Measurements from ENCODE around the gene WFS1.

DNA sequence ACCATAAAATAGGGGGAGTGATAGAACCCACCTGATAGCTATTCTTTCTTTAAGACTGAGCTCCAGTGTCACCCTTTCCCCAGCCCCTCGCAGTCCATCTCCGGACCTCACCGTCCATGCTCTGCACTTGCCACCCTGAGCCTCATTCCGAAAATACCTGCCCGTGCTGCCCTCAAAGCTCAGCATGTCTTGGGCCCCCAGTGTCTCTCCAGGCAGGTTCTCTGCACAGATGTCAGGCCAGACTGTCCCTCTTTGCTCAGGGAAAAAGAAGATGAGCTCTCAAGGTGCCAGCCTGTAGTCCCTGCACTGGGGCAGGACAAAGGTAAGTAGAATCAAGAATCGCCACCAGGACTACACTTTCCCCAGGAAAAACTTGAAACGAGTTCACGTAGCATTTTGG, 9.8 kb upstream of the WFS1 start:
- no peak for TF ChIP-seq EP300 (IDR thresholded peaks at IDR 0.05)
- no peak for TF ChIP-seq CTCF (IDR thresholded peaks at IDR 0.05)
- TF ChIP-seq POLR2AphosphoS5 (IDR thresholded peaks at IDR 0.05): no peak
- TF ChIP-seq POLR2A (IDR thresholded peaks at IDR 0.05): no peak
